ENCODE data around the gene CDKN2B. TPM values are rescaled to one million over a fixed set of nuclear protein-coding genes. Genes with fewer than 3 reads are reported as not detected.

CDKN2B gene
- total RNA-seq, 1 donor from 2014 or later = 2.3 TPM

DNA sequence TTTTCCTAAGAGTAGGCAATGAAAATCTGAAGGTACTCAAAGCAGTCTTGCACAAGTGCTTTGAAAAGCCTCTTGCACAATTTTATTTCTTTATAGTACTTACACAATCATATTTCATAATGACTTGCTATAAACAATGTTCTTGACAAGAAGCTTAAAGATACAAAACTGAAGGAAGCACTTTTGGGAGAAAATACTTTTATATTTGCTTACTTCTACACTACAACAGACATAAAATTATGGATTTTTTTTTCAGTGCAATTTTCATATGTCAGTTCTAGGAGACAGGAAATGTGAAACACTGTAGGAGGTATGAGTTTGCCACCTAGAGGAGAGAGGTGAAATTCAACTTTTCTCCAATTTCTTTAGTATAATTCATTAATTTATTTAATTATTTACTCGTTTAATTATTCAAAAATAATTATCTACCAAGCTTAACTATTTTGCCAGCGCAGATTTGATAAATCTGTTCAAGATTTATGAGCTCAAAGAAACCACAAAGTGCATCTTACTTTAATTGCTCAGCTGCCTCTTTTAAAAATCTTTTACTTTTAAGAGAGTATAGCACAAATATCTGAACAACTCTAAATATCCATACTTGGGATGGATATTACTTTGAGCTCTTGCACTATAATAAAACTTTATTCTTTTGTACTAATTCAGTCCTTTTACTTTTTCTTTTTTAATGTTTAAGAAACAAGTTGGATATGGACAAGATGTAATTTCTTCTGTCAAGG lies 29.0 kb upstream of the CDKN2B start:
- DNase-seq = no peak
- intact Hi-C loops (cut with DNase I) = loop anchor here (5.0 kb wide), 1 partner anchor 226 kb away; no protein-coding TSS in a partner anchor
- no peak for ATAC-seq (ENCODE audit: poor library complexity)

- ATAC-seq (ENCODE audit: poor library complexity) = no peak
- intact Hi-C loops (cut with DNase I) = loop anchor here (5.0 kb wide), 1 partner anchor 225 kb away; no protein-coding TSS in a partner anchor
- no peak for DNase-seq
These were observed 27.9 kb upstream of the CDKN2B start for GRCh38 chr9:22036866-22037626.

- intact Hi-C loops (cut with DNase I) = loop anchor here (5.0 kb wide), 1 partner anchor 223 kb away; no protein-coding TSS in a partner anchor
- no peak for ATAC-seq (ENCODE audit: poor library complexity)
- DNase-seq = no peak
These were observed 26.5 kb upstream of the CDKN2B start for GRCh38 chr9:22035591-22036011.

DNA sequence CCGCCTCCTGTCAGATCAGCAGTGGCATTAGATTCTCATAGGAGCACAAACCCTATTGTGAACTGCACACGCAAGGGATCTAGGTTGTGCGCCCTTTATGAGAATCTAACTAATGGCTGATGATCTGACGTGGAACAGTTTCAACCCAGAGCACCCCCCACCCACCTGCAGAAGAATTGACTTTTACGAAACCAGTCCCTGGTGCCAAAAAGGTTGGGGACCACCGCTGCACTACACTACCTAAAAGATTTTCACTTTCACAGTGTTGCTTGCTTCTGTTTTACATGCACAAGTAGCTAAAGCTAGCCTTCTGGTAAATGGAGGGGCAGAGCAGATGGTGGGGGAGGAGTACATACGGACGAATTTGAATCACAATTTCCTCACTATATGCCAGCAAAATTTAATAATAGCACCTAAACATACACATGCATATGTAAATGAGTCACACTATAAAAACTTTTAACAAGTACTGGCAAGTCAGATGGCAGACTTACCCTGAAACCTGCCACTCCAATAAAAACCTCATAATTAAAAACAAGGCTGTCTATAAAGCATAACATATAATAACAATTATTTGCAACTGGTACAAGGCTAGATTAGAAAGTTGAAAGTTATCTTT lies 24.0 kb upstream of the CDKN2B start:
- intact Hi-C loops (cut with DNase I) = no loop called here

DNA sequence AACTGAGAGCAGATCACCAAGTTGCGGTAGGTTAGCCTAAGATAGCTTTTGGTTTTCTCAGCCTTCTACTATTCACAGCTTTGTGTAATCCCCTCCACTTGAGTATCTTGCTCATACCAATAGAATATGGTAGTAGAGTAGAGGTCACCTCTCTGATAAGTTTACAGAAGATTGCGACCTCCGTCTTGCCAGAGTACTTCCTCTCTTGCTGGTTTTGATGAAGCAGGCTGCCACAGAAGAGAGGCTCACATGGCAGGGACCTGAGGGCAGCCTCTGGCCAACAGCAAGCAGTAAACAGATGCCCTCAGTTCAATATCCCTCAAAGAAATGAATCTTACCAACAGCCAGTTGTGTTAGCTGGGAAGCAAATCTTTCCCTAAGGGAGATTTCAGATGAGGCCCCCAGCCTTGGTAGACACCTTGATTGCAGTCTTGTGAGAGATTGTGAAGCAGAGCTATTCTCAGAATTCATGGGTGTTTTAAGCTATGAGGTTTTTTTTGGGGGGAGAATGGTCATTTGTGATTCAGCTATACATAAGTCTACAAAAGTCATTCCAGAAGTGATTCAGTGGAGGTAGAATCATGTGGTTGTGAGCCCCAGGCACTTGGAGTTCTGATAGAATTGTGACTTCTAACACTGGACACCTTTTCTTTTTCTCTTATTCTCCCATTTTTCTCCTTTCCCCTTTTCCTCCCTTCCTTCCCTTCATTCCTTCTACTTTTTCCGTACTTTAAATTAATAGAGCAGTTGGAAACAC lies 22.7 kb upstream of the CDKN2B start:
- intact Hi-C loops (cut with DNase I) = no loop called here
- no peak for ATAC-seq (ENCODE audit: poor library complexity)
- DNase-seq = no peak

More for the DNA sequence above, 24.0 kb upstream of the CDKN2B start:
- ATAC-seq (ENCODE audit: poor library complexity) (no peak), DNase-seq (no peak)

DNA sequence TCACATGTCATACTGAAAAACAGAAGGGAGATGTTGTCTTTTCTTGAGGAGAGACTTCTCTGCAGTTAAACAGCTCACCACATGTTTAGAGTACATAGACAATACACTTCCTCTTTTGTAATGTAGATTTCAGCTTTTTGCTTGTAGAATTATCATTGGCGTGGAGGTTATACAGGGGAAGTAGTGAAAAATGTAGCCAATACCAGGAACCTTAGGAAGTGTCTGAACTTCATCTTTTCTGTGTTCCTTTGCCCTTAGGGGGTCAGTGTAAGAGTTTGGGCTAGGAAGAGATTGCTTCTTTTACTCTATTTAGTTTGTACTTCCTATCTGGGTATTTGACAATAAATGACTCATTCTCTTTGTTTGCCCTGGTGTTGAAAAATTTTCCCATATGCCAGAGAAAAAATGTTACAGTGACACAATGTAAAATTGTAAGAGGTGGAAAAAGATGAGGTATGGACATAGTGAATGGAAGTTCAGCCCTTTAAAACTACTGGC lies 21.0 kb upstream of the CDKN2B start:
- peak; percentile 52 for ATAC-seq (ENCODE audit: poor library complexity)
- intact Hi-C loops (cut with DNase I) = no loop called here

DNA sequence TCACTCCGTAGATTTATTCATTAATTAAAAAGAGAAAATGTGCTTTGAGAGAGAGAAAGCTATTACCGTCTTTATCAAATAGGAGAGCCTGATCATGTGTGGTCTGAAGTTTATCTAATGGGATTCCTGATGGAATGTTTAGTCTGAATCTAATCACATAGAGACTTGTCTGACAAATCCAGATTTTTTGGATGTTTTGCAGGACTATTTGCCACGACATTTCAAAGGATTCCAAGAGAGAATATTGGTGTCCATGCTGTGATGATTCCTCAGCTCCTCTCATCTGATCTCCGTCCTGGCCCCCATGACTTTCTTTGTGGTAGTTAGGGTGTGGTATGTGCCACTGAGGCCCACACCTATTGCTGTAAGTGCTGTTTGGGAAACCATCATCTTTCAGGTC lies 20.1 kb upstream of the CDKN2B start:
- intact Hi-C loops (cut with DNase I) = no loop called here
- DNase-seq (no peak), ATAC-seq (ENCODE audit: poor library complexity) (no peak)

More for the DNA sequence above, 21.0 kb upstream of the CDKN2B start:
- DNase-seq = no peak

GRCh38 chr9:22028394-22028793 lies 19.3 kb upstream of the CDKN2B start:
- DNase-seq (no peak), ATAC-seq (ENCODE audit: poor library complexity) (no peak)
- intact Hi-C loops (cut with DNase I) = no loop called here

GRCh38 chr9:22026696-22027095 lies 17.6 kb upstream of the CDKN2B start:
- ATAC-seq (ENCODE audit: poor library complexity) = no peak
- intact Hi-C loops (cut with DNase I) = no loop called here
- no peak for DNase-seq

- intact Hi-C loops (cut with DNase I) = no loop called here
- no peak for DNase-seq
- no peak for ATAC-seq (ENCODE audit: poor library complexity)
These were observed 13.3 kb upstream of the CDKN2B start for GRCh38 chr9:22022396-22022795.

- ATAC-seq (ENCODE audit: poor library complexity) (no peak), DNase-seq (no peak)
- intact Hi-C loops (cut with DNase I) = no loop called here
These were observed 1.9 kb upstream of the CDKN2B start for GRCh38 chr9:22010866-22011625.

- ATAC-seq (ENCODE audit: poor library complexity) (no peak), DNase-seq (no peak)
- intact Hi-C loops (cut with DNase I) = loop anchor here (10.0 kb wide), 1 partner anchor 195 kb away; no protein-coding TSS in a partner anchor
These were observed 382 bp upstream of the CDKN2B start for GRCh38 chr9:22009506-22009867.

- intact Hi-C loops (cut with DNase I) = loop anchor here (10.0 kb wide), 1 partner anchor 194 kb away; no protein-coding TSS in a partner anchor
- DNase-seq = no peak
- no peak for ATAC-seq (ENCODE audit: poor library complexity)
These were observed 755 bp downstream of the CDKN2B start for GRCh38 chr9:22008384-22008716.

GRCh38 chr9:22005702-22006606 lies 3.2 kb downstream of the CDKN2B start:
- intact Hi-C loops (cut with DNase I) = loop anchor here (10.0 kb wide), 1 partner anchor 191 kb away; no protein-coding TSS in a partner anchor
- DNase-seq (no peak), ATAC-seq (ENCODE audit: poor library complexity) (no peak)

- ATAC-seq (ENCODE audit: poor library complexity) (no peak), DNase-seq (no peak)
- intact Hi-C loops (cut with DNase I) = loop anchor here (10.0 kb wide), 1 partner anchor 190 kb away; no protein-coding TSS in a partner anchor
These were observed 3.9 kb downstream of the CDKN2B start for GRCh38 chr9:22005021-22005701.

DNA sequence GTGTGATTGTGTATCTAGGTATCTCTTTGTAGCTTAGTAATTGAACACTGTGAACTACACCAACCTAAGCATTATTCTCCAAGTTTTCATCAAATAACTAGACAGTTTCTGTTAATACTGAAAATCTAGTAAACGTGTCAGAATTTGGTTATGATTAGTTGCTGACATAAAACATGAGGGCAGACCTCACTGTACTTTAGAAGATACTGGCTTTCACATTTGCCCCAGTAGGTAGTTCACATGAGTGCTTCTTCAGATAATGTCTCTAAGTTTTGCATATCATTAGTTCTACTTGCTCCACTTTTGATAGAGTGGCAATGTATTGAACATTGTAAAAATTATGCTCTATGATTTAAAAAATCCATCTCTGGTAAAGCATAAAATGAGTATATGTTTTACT lies 7.1 kb downstream of the CDKN2B start:
- DNase-seq = no peak
- intact Hi-C loops (cut with DNase I) = loop anchor here (10.0 kb wide), 1 partner anchor 187 kb away; no protein-coding TSS in a partner anchor
- ATAC-seq (ENCODE audit: poor library complexity) = no peak

Measured in Right ventricle myocardium superior (tissue), 1 donor.